ENCODE measurements around the gene APOBR. TPM values are rescaled to one million over a fixed set of nuclear protein-coding genes. Genes with fewer than 3 reads are reported as not detected.

Gene APOBR
- total and polyA plus RNA-seq, 2 of the 13 experiments (the other 11 are each of a cell fraction or from before 2014, with no cell fraction given): 0.03 TPM; not detected in 1

DNA sequence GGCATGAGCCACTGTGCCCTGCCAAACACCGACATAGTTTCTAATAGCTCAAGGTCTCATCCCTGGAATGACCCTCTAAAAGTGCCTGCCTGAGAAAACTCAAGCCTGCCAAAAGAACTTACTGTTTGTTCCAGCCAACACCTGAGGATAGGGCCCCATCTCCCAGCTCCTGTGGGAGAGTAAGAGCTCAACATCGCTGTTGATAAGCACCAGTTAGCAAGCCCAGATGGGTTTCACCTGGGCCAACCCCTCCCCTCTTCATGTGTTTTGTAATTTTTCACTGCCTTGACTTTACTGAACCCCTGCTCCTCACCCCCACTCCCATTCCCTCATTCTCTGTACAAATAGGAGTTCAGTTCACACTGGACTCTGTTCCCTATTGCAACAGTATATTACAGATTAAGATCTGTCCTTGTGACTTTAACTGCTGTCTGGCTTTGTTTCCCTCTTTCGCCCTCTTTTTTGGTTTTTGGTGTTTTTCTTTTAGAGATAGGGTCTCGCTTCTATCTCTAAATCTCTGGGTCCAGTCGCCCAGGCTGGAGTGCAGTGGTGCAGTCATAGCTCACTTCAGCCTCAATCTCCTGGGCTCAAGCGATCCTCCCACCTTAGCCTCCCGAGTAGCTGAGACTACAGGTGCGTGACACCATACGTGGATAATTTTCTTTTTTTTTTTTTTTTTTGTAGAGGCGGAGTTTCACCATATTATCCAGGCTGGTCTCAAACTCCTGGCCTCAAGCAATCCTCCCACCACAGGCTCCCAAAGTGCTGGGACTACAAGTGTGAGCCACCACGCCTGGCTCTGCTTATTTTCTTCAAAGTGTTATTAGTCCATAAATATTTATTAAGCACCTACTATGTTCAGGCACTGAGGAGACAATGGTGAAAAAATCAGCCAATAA lies 32.0 kb downstream of the APOBR start (continued):
- TF ChIP-seq, protein P1, sequence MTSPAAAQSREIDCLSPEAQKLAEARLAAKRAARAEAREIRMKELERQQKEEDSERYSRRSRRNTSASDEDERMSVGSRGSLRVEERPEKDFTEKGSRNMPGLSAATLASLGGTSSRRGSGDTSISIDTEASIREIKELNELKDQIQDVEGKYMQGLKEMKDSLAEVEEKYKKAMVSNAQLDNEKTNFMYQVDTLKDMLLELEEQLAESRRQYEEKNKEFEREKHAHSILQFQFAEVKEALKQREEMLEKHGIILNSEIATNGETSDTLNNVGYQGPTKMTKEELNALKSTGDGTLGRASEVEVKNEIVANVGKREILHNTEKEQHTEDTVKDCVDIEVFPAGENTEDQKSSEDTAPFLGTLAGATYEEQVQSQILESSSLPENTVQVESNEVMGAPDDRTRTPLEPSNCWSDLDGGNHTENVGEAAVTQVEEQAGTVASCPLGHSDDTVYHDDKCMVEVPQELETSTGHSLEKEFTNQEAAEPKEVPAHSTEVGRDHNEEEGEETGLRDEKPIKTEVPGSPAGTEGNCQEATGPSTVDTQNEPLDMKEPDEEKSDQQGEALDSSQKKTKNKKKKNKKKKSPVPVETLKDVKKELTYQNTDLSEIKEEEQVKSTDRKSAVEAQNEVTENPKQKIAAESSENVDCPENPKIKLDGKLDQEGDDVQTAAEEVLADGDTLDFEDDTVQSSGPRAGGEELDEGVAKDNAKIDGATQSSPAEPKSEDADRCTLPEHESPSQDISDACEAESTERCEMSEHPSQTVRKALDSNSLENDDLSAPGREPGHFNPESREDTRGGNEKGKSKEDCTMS (CRISPR knock-in tag; conservative IDR thresholded peaks at IDR 0.05): no peak
- no peak for TF ChIP-seq ZNF572 (CRISPR knock-in tag; IDR thresholded peaks at IDR 0.05)
- TF ChIP-seq ZNF510 (CRISPR knock-in tag; IDR thresholded peaks at IDR 0.05; ENCODE audit: low read depth): peak; percentile 75
- no peak for TF ChIP-seq TAF15 (IDR thresholded peaks at IDR 0.05; ENCODE audit: low read depth, low read length, poor library complexity, severe bottlenecking)
- TF ChIP-seq IKZF4 (CRISPR knock-in tag; IDR thresholded peaks at IDR 0.05; ENCODE audit: borderline replicate concordance, low read depth, not compliant biosample characterization): no peak
- peak; percentile 87; the same call in 1 of the 2 replicates for TF ChIP-seq NR2F2 (IDR thresholded peaks at IDR 0.05; ENCODE audit: borderline replicate concordance, low read depth)
- TF ChIP-seq, protein P2, sequence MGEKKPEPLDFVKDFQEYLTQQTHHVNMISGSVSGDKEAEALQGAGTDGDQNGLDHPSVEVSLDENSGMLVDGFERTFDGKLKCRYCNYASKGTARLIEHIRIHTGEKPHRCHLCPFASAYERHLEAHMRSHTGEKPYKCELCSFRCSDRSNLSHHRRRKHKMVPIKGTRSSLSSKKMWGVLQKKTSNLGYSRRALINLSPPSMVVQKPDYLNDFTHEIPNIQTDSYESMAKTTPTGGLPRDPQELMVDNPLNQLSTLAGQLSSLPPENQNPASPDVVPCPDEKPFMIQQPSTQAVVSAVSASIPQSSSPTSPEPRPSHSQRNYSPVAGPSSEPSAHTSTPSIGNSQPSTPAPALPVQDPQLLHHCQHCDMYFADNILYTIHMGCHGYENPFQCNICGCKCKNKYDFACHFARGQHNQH (CRISPR knock-in tag; IDR thresholded peaks at IDR 0.05): peak; percentile 87
- no peak for TF ChIP-seq SMARCC2 (IDR thresholded peaks at IDR 0.05)
- TF ChIP-seq SKI (IDR thresholded peaks at IDR 0.05; ENCODE audit: partially characterized antibody): peak; percentile 92
- TF ChIP-seq ZNF501 (CRISPR knock-in tag; IDR thresholded peaks at IDR 0.05): peak; percentile 75; the same call in 1 of the 2 replicates
- peak; percentile 70; the same call in 1 of the 2 replicates for TF ChIP-seq ZNF441 (CRISPR knock-in tag; IDR thresholded peaks at IDR 0.05; ENCODE audit: borderline replicate concordance)
- peak; percentile 80; the same call in 1 of the 2 replicates for TF ChIP-seq ZNF557 (CRISPR knock-in tag; IDR thresholded peaks at IDR 0.05)
- TF ChIP-seq, protein P3, sequence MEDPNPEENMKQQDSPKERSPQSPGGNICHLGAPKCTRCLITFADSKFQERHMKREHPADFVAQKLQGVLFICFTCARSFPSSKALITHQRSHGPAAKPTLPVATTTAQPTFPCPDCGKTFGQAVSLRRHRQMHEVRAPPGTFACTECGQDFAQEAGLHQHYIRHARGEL (CRISPR knock-in tag; IDR thresholded peaks at IDR 0.05): no peak
- TF ChIP-seq PHF5A (CRISPR knock-in tag; IDR thresholded peaks at IDR 0.05; ENCODE audit: low read depth, unreplicated experiment): peak; percentile 95
- 0 out of 2 replicates have a peak, but pooled peaks have one; percentile 37 for TF ChIP-seq ZFY (CRISPR knock-in tag; IDR thresholded peaks at IDR 0.05)
- peak; percentile 81; the same call in 1 of the 2 replicates for TF ChIP-seq MED13 (CRISPR knock-in tag; IDR thresholded peaks at IDR 0.05)
- TF ChIP-seq ZNF331 (CRISPR knock-in tag; IDR thresholded peaks at IDR 0.05): peak; percentile 95; the same call in 1 of the 2 replicates
- peak; percentile 92 for TF ChIP-seq SIX1 (CRISPR knock-in tag; IDR thresholded peaks at IDR 0.05; ENCODE audit: borderline replicate concordance)
- TF ChIP-seq, protein P4, sequence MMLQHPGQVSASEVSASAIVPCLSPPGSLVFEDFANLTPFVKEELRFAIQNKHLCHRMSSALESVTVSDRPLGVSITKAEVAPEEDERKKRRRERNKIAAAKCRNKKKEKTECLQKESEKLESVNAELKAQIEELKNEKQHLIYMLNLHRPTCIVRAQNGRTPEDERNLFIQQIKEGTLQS (CRISPR knock-in tag; IDR thresholded peaks at IDR 0.05): peak; percentile 60; the same call in 1 of the 2 replicates
- TF ChIP-seq ZNF549 (CRISPR knock-in tag; IDR thresholded peaks at IDR 0.05): 0 out of 2 replicates have a peak, but pooled peaks have one; percentile 2
- TF ChIP-seq, protein P5, sequence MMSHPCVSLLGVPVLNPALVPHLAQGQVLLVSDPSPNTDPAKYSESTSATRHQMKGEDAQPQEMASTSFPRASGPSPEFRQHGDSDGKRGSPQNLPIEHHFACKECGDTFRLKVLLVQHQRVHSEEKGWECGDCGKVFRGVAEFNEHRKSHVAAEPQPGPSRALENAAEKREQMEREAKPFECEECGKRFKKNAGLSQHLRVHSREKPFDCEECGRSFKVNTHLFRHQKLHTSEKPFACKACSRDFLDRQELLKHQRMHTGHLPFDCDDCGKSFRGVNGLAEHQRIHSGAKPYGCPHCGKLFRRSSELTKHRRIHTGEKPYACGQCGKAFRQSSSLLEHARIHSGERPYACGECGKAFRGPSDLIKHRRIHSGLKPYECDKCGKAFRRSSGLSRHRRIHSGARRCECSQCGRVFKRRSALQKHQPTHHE (CRISPR knock-in tag; IDR thresholded peaks at IDR 0.05; ENCODE audit: borderline replicate concordance): 0 out of 2 replicates have a peak, but pooled peaks have one; percentile 22
- peak; percentile 86 for TF ChIP-seq HDAC1 (CRISPR knock-in tag; IDR thresholded peaks at IDR 0.05)
- TF ChIP-seq ZNF343 (CRISPR knock-in tag; IDR thresholded peaks at IDR 0.05): 0 out of 2 replicates have a peak, but pooled peaks have one; percentile 68
- TF ChIP-seq ZMYM4 (CRISPR knock-in tag; IDR thresholded peaks at IDR 0.05): peak; percentile 91

All from HepG2 (cell line).